DND-41 (cell line): ENCODE measurements around the gene RFTN1.

Source experiments
- ATAC-seq: fragments of 200-7000 bp; cut with Tn5 transposase; 3 replicates; pipeline ENCODE4 v1.9.1; 2021; ENCODE audit warnings: low read depth; ENCODE audit not compliant: insufficient read depth
- DNase-seq: peaks from one replicate; pipeline ENCODE4 v3.0.0-alpha.2; 2020
- H2AFZ ChIP-seq: 2 replicates; pipeline ENCODE4 v1.6.0; 2012; ENCODE audit warnings: low read depth, low read length
- H3K27ac ChIP-seq: 2 replicates; pipeline ENCODE4 v1.5.1; 2012; ENCODE audit warnings: low read length, inconsistent platforms
- H3K27me3 ChIP-seq: fragments of 200-600 bp; sonication (generic); 2 replicates; pipeline ENCODE4 v1.6.0; 2012; ENCODE audit warnings: low read length, mild to moderate bottlenecking, inconsistent platforms; ENCODE audit not compliant: insufficient read depth, poor library complexity
- H3K36me3 ChIP-seq: 2 replicates; pipeline ENCODE4 v1.5.1; 2012; ENCODE audit warnings: low read length, inconsistent platforms; ENCODE audit not compliant: insufficient read depth
- H3K4me1 ChIP-seq: 2 replicates; pipeline ENCODE4 v1.5.1; 2012; ENCODE audit warnings: mild to moderate bottlenecking, low read length; ENCODE audit not compliant: insufficient read depth
- H3K4me2 ChIP-seq: 2 replicates; pipeline ENCODE4 v1.6.0; 2012; ENCODE audit warnings: mild to moderate bottlenecking, moderate library complexity, low read length, inconsistent platforms; ENCODE audit not compliant: insufficient read depth
- H3K4me3 ChIP-seq, 2 experiments: fragments of 200-600 bp in 1 of 2; shearing (Covaris generic) in 1 of 2; 2 replicates each; pipeline ENCODE4 v1.5.1; 2012 to 2016; ENCODE audit warnings: inconsistent platforms in 2 of 2, low read length in 2 of 2, mild to moderate bottlenecking in 2 of 2, low read depth in 1 of 2, moderate library complexity in 1 of 2
- H3K79me2 ChIP-seq: 2 replicates; pipeline ENCODE4 v1.6.0; 2012; ENCODE audit warnings: low read length, inconsistent platforms; ENCODE audit not compliant: insufficient read depth
- H3K9ac ChIP-seq: 2 replicates; pipeline ENCODE4 v1.6.0; 2012; ENCODE audit warnings: low read depth, mild to moderate bottlenecking, inconsistent platforms, low read length, moderate library complexity
- H3K9me3 ChIP-seq: 2 replicates; pipeline ENCODE4 v1.5.1; 2012; ENCODE audit warnings: low read length, moderate library complexity, mild to moderate bottlenecking, inconsistent platforms; ENCODE audit not compliant: insufficient read depth, severe bottlenecking
- H4K20me1 ChIP-seq: 2 replicates; pipeline ENCODE4 v1.6.0; 2012; ENCODE audit warnings: low read length; ENCODE audit not compliant: insufficient read depth
- EZH2 ChIP-seq: IDR thresholded peaks from 3 replicates; pipeline ENCODE4 v1.6.1; 2012; ENCODE audit warnings: borderline replicate concordance, low read depth, mild to moderate bottlenecking, moderate library complexity, low read length, inconsistent platforms; ENCODE audit not compliant: severe bottlenecking
- TF ChIP-seq, protein P1 (sequence below): IDR thresholded peaks from 2 replicates; pipeline ENCODE4 v1.5.1; 2012; ENCODE audit warnings: borderline replicate concordance, low read length, moderate library complexity, mild to moderate bottlenecking; ENCODE audit not compliant: poor library complexity, severe bottlenecking; ENCODE audit errors: extremely low read depth

The RFTN1 gene

DNA sequence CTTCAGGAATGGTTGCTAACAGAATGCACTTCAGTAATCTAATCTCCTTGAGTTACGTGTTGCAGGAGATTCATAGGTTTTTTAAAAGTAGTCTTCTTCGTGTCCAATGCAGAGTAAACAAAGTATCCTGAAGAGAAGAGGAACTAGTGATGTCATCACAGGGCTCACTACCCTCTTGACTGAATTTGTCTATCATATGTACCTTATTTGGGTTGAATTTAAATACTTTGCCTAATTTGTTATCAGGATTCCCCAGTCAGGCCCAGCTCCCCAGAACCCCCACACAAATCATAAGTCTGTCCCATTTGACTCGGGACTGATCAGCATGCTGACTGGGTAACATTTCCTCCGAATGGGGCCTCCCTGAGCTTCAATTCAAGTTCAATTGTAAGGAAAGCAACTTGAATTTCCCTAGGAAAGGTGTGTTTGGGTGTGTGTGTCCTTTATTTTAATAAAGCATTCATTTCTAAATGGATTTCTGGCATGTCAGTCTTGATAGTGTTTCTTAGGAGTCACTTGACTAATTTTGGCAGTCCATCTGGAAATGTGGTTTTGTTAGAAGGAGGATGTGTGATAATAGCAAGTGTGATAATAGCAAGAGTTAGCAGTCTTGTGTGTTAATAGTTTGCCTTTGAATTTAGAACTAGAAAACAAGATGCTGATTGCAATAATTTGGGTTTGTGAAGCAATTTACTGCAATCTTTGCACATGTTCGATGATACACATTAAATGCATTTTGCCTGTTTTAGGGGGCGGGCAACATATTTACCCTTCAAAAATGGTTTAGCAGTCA is 226.6 kb downstream of the RFTN1 start:
- Histone ChIP-seq H3K4me2 (no peak overlapping the region), H3K9me3 (no peaks in the 10 kb centered on the region), H4K20me1 (no peaks in the 10 kb centered on the region), H3K4me1 (peaks cover 62% of the 10 kb centered on the region), H3K79me2 (peaks cover 25% of the 10 kb centered on the region), H3K4me3 (no peak overlapping the region), H3K36me3 (peaks cover 56% of the 10 kb centered on the region), H2AFZ (no peak overlapping the region), H3K27ac (peak overlapping the region; percentile 87; the same call in 1 of the 2 replicates), H3K27me3 (no peaks in the 10 kb centered on the region), H3K9ac (no peak overlapping the region)
- no peak for DNase-seq
- no peak for ATAC-seq
- no peak for TF ChIP-seq EZH2
- TF ChIP-seq, protein P1, sequence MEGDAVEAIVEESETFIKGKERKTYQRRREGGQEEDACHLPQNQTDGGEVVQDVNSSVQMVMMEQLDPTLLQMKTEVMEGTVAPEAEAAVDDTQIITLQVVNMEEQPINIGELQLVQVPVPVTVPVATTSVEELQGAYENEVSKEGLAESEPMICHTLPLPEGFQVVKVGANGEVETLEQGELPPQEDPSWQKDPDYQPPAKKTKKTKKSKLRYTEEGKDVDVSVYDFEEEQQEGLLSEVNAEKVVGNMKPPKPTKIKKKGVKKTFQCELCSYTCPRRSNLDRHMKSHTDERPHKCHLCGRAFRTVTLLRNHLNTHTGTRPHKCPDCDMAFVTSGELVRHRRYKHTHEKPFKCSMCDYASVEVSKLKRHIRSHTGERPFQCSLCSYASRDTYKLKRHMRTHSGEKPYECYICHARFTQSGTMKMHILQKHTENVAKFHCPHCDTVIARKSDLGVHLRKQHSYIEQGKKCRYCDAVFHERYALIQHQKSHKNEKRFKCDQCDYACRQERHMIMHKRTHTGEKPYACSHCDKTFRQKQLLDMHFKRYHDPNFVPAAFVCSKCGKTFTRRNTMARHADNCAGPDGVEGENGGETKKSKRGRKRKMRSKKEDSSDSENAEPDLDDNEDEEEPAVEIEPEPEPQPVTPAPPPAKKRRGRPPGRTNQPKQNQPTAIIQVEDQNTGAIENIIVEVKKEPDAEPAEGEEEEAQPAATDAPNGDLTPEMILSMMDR = no peak

DNA sequence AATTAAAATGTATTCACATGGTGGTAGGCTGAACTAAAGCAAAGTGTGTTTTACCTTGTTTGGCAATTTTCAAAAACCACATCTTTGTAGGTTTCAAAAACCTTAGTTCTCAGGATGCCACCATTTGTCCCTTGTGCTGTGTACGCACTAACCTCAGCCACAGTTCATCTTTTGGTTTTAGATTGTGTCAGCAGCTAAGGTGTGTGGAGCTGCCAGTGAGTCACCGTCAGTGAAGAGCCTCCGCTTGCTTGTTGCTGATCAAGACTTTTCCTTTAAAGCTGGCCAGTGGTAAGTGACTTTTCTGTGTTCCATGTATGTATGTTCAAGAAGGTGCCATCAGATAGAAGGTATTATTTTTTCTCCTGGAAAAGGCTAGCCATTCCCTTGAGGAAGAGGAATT is 227.3 kb downstream of the RFTN1 start:
- TF ChIP-seq, protein P1 = no peak
- TF ChIP-seq EZH2 = no peak

DNA sequence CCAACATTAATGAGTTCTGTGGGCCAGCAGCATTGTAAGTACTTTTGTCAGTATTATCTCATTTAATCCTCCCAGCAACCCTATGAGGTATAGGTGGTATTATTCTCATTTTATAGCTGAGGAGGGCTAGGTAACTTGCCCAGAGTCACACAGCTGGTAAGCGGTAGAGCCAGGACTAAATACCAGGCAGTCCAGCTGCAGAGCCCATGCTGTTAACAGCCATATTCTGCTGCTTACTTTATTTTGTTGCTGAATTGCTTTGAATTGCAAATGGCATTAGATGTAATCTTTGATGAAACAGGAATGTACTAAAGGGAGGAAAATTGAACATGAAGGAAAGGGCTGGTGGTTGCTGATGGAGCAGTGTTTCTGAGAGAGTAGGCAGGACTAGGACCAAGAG is 228.9 kb downstream of the RFTN1 start:
- Histone ChIP-seq H3K4me3 (no peak overlapping the region), H3K36me3 (peaks cover 64% of the 10 kb centered on the region), H3K4me2 (no peak overlapping the region), H3K9me3 (no peaks in the 10 kb centered on the region), H3K27ac (no peak overlapping the region), H3K79me2 (peaks cover 19% of the 10 kb centered on the region; the same call in 1 of the 2 replicates), H2AFZ (no peak overlapping the region), H3K4me1 (peaks cover 39% of the 10 kb centered on the region), H4K20me1 (no peaks in the 10 kb centered on the region), H3K27me3 (no peaks in the 10 kb centered on the region), H3K9ac (no peak overlapping the region)
- TF ChIP-seq, protein P1 = no peak
- TF ChIP-seq EZH2 = no peak
- ATAC-seq (no peak), DNase-seq (no peak)

More for the DNA sequence above, 227.3 kb downstream of the RFTN1 start:
- Histone ChIP-seq H3K27me3 (no peaks in the 10 kb centered on the region), H3K9me3 (no peaks in the 10 kb centered on the region), H3K9ac (no peak overlapping the region), H3K4me3 (no peak overlapping the region), H3K79me2 (peaks cover 21% of the 10 kb centered on the region; the same call in 1 of the 2 replicates), H3K36me3 (peaks cover 61% of the 10 kb centered on the region), H3K4me2 (no peak overlapping the region), H4K20me1 (no peaks in the 10 kb centered on the region), H3K4me1 (peaks cover 54% of the 10 kb centered on the region), H3K27ac (peak overlapping the region; percentile 9; the same call in 1 of the 2 replicates), H2AFZ (no peak overlapping the region)
- ATAC-seq (peak; percentile 28; the same call in 2 of the 3 replicates), DNase-seq (peak; percentile 41)
